Measurements from ENCODE around the gene CARMIL3.

DNA sequence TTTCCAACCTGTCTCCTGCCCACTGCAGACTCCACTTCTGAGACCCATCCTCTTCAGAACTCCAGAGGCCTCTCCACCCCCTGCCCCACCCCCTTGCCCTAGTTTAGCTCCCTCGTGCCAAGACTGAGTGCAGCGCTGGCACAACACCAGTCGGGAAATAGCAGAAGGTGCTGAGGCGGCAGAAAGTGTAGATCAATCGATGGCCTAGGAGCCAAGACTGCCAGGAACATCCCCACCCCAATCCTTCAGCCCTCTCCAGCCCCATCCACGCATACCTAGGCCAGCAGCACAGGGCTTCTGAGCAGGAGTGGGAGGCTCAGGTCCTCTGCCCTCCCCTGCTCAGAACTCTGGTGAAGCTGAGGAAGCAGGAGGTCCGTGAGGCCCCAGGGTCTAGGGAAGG is 20.6 kb downstream of the CARMIL3 start:
- TF ChIP-seq, protein P1, sequence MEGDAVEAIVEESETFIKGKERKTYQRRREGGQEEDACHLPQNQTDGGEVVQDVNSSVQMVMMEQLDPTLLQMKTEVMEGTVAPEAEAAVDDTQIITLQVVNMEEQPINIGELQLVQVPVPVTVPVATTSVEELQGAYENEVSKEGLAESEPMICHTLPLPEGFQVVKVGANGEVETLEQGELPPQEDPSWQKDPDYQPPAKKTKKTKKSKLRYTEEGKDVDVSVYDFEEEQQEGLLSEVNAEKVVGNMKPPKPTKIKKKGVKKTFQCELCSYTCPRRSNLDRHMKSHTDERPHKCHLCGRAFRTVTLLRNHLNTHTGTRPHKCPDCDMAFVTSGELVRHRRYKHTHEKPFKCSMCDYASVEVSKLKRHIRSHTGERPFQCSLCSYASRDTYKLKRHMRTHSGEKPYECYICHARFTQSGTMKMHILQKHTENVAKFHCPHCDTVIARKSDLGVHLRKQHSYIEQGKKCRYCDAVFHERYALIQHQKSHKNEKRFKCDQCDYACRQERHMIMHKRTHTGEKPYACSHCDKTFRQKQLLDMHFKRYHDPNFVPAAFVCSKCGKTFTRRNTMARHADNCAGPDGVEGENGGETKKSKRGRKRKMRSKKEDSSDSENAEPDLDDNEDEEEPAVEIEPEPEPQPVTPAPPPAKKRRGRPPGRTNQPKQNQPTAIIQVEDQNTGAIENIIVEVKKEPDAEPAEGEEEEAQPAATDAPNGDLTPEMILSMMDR (IDR thresholded peaks at IDR 0.05): no peak
- TF ChIP-seq POLR2A (IDR thresholded peaks at IDR 0.05): no peak

All from right lobe of liver (tissue), 4 donors.